SK-N-MC (cell line): ENCODE measurements around the gene CPXM2.

ENCODE experiments used
- EZH2 ChIP-seq: fragments of 200-600 bp; sonication (generic); IDR thresholded peaks from one replicate; pipeline ENCODE4 v1.6.1; 2017; ENCODE audit warnings: antibody characterized with exemption
- FOXP2 ChIP-seq: optimal IDR thresholded peaks from 2 replicates; pipeline ENCODE3; 2011; ENCODE audit warnings: mild to moderate bottlenecking, moderate library complexity; ENCODE audit not compliant: insufficient read depth; ENCODE audit errors: extremely low read length, control extremely low read depth
- POLR2AphosphoS5 ChIP-seq: IDR thresholded peaks from 2 replicates; pipeline ENCODE4 v1.6.1; 2012; ENCODE audit warnings: mild to moderate bottlenecking, low read depth, low read length, borderline replicate concordance

- TF ChIP-seq EZH2 (no peak), POLR2AphosphoS5 (no peak), FOXP2 (no peak)
Observed at GRCh38 chr10:123704812-123705211, 186.8 kb downstream of the CPXM2 start.
